Kidney (tissue), 14 donors: Measurements from ENCODE around the gene TNRC18. TPM values are rescaled to one million over a fixed set of nuclear protein-coding genes. Genes with fewer than 3 reads are reported as not detected.

Experiments
- DNase-seq, 5 donors: peaks; one replicate each; pipeline ENCODE4 v3.0.0-alpha.2; 2013 to 2020
- FAIRE-seq: peaks from 2 replicates; lab custom pipeline; 2012; peaks lifted over from hg19 to GRCh38; lab: Jason Lieb, UNC
- H3K27ac ChIP-seq, 2 donors: one replicate each; pipeline ENCODE4 v1.7.0; 2013; ENCODE audit warnings: low read depth in 2 of 2, low read length in 2 of 2, inconsistent platforms in 1 of 2
- H3K27me3 ChIP-seq: one replicate; pipeline ENCODE4 v1.7.1; 2013; ENCODE audit warnings: low read length, inconsistent platforms; ENCODE audit not compliant: control insufficient read depth, insufficient read depth
- H3K36me3 ChIP-seq, 3 donors: one replicate each; pipeline versions ENCODE4 v1.7.0 to v1.7.1; 2013; ENCODE audit warnings: low read length in 3 of 3, control low read depth in 1 of 3, inconsistent platforms in 1 of 3; ENCODE audit not compliant: insufficient read depth in 3 of 3, control insufficient read depth in 2 of 3
- H3K4me1 ChIP-seq, 3 donors: one replicate each; pipeline versions ENCODE4 v1.7.0 to v1.7.1; 2013; ENCODE audit warnings: low read length in 3 of 3, inconsistent platforms in 1 of 3, low read depth in 1 of 3; ENCODE audit not compliant: control insufficient read depth in 2 of 3, insufficient read depth in 2 of 3
- H3K4me3 ChIP-seq, 3 donors: one replicate each; pipeline versions ENCODE4 v1.7.0 to v1.8.1; 2013; ENCODE audit warnings: low read length in 3 of 3, control low read depth in 1 of 3, inconsistent platforms in 1 of 3
- H3K9ac ChIP-seq, 3 donors: one replicate each; pipeline versions ENCODE4 v1.7.0 to v1.7.1; 2013; ENCODE audit warnings: low read length in 3 of 3, control low read depth in 1 of 3, inconsistent platforms in 1 of 3
- H3K9me3 ChIP-seq, 3 donors: one replicate each; pipeline versions ENCODE4 v1.7.0 to v1.7.1; 2013; ENCODE audit warnings: low read length in 3 of 3, control low read depth in 1 of 3, inconsistent platforms in 1 of 3; ENCODE audit not compliant: control insufficient read depth in 2 of 3, insufficient read depth in 1 of 3
- CTCF ChIP-seq: IDR thresholded peaks from 3 replicates; pipeline ENCODE4 v1.5.1; 2012; ENCODE audit warnings: mild to moderate bottlenecking, moderate library complexity, borderline replicate concordance; ENCODE audit not compliant: insufficient read depth; ENCODE audit errors: extremely low read depth
- intact Hi-C: fragments of 100-400 bp; cut with DNase I; formaldehyde crosslinking; loops from one replicate; pipeline ENCODE4 v1.11.1; 2022
- polyA plus RNA-seq: library from polyadenylated mRNA; stranded (reverse); fragments of 350-450 nt; fragmentation: Illumina TruSeq; extraction: RNeasy Lipid Tissue Mini Kit (QIAGEN cat#74804); gene quantifications from one replicate; pipeline ENCODE4 v1.2.3, GENCODE V29; 2014; ENCODE audit warnings: low read depth, low replicate concordance; ENCODE audit not compliant: insufficient read depth
- total RNA-seq: library from RNA; stranded (reverse); fragmentation: NEBNext Ultra II Directional; extraction: Animal tissue kit (Norgen Biotek cat#: 25700); gene quantifications from one replicate; pipeline ENCODE4 v1.2.1, GENCODE V29; 2021
- donor health status: control.
- donor health status: control.
- donor health status: control.
- donor health status: control.
- donor health status: control.
- donor health status: DM: yes; HTN: yes; CAD: no.
- donor health status: Normal renal cell carcinoma (clear cell type).

The TNRC18 gene
- total and polyA plus RNA-seq, 2 donors from 2014 or later = 12.5 to 125 TPM

GRCh38 chr7:5379546-5379945 is 44.1 kb downstream of the TNRC18 start:
- no peak for TF ChIP-seq CTCF
- peak in 3 of 5 donors; percentile 26 to 45 (median 29) for DNase-seq

DNA sequence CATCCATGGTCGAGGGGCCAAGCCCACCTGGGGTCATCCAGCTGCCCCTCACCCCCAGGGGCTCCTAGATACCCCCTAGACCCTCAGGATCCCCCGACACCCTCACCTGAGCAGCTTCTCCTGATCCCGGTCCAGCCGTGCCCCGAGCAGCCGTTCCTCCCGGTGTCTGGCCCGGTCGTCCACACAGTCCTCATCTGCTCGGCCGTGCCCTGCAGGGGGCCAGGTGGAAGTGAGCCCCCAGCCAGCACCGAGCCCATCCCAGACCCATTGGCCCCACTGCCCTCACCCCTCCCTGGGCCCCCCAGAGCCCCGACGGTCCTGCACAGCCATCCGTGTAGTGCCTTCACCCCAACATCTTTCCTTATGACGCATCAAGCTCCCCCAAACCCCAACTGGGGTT is 45.8 kb downstream of the TNRC18 start:
- H3K27ac ChIP-seq = no peak overlapping the region
- peaks cover 0 to 25% (median 8%) of the 10 kb centered on the region in 3 donors for H3K36me3 ChIP-seq
- FAIRE-seq = no peak

More at GRCh38 chr7:5379546-5379945, 44.1 kb downstream of the TNRC18 start:
- H3K27me3 ChIP-seq = no peaks in the 10 kb centered on the region
- H3K9me3 ChIP-seq = no peaks in the 10 kb centered on the region
- peaks cover 0 to 25% (median 0%) of the 10 kb centered on the region in 3 donors for H3K4me1 ChIP-seq
- peaks cover 0 to 16% (median 0%) of the 10 kb centered on the region in 3 donors for H3K36me3 ChIP-seq
- no peak for FAIRE-seq
- no peak overlapping the region for H3K27ac ChIP-seq
- no peak overlapping the region for H3K4me3 ChIP-seq
- intact Hi-C loops = no loop called here
- no peak overlapping the region for H3K9ac ChIP-seq

DNA sequence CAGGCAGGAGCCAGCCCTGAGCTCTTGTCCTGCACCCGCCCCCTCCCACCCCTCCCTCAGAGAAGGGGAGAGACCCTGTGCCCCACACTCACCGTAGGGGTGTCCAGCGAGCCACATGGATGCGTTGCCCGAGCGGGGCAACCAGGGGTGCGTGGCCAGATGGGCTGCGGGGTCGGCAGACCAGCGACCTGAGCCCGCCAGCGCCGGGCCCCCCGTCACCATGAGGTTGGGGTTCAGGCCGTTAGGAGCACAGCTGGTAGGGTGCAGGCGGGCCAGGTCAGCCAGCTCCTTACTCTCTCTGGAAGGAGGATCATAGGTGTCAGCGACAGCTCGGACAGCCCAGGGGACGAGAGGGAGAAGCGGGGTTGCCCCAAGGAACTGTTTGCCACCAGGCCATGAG is 46.4 kb downstream of the TNRC18 start:
- FAIRE-seq = no peak
- Histone ChIP-seq H3K36me3 (peaks cover 0 to 28% (median 10%) of the 10 kb centered on the region in 3 donors), H3K4me3 (no peak overlapping the region), H3K9ac (no peak overlapping the region), H3K27me3 (no peaks in the 10 kb centered on the region), H3K27ac (no peak overlapping the region), H3K4me1 (peaks cover 0 to 11% (median 0%) of the 10 kb centered on the region in 3 donors), H3K9me3 (no peaks in the 10 kb centered on the region)
- TF ChIP-seq CTCF = no peak
- intact Hi-C loops = no loop called here
- no peak for DNase-seq

More for the DNA sequence above, 45.8 kb downstream of the TNRC18 start:
- intact Hi-C loops = no loop called here
- DNase-seq = no peak
- Histone ChIP-seq H3K9me3 (no peaks in the 10 kb centered on the region), H3K27me3 (no peaks in the 10 kb centered on the region), H3K9ac (no peak overlapping the region), H3K4me1 (peaks cover 0 to 16% (median 0%) of the 10 kb centered on the region in 3 donors), H3K4me3 (no peak overlapping the region)
- no peak for TF ChIP-seq CTCF

DNA sequence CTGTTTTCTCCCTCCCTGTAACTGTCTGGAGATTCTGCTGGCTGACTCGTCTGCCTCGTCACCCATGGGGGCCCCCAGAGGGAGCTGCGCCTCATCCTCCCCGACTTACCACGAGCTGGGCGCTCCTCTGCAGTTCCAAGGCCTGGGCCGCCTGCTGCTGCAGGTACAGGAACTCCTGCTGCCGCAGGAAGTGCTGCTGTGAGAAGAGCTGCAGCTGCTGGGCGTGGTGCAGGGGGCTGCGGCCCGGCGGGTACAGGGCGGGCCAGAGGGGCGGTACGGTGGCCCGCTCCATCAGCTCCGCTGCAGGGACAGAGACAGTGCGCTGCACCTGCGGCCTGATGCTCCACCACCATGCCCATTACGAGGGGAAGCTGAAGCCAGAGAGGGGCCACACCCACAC is 47.7 kb downstream of the TNRC18 start:
- Histone ChIP-seq H3K4me3 (no peak overlapping the region), H3K27me3 (no peaks in the 10 kb centered on the region), H3K4me1 (peaks cover 0 to 6% (median 0%) of the 10 kb centered on the region in 3 donors), H3K9ac (no peak overlapping the region), H3K27ac (no peak overlapping the region), H3K36me3 (peaks cover 0 to 28% (median 15%) of the 10 kb centered on the region in 3 donors), H3K9me3 (no peaks in the 10 kb centered on the region)
- TF ChIP-seq CTCF = no peak
- no peak for DNase-seq
- FAIRE-seq = no peak
- intact Hi-C loops = no loop called here
